Liver (tissue), 3 donors: ENCODE measurements around the gene UHMK1.

ENCODE experiments used
- CTCF ChIP-seq: fragments of 150-350 bp; IDR thresholded peaks from 2 replicates; pipeline ENCODE4 v1.5.1; 2017; ENCODE audit warnings: improper control_type of control experiment, low read depth, low read length; ENCODE audit not compliant: missing input control
- FOXA2 ChIP-seq: IDR thresholded peaks from 2 replicates; pipeline ENCODE4 v1.6.1; 2016; ENCODE audit warnings: antibody characterized with exemption
- JUND ChIP-seq, 2 donors: IDR thresholded peaks; 2 replicates each; pipeline ENCODE4 v1.6.1; 2016; ENCODE audit warnings: antibody characterized with exemption in 2 of 2
- MAX ChIP-seq: IDR thresholded peaks from 2 replicates; pipeline ENCODE4 v1.6.1; 2016; ENCODE audit warnings: antibody characterized with exemption
- SP1 ChIP-seq: IDR thresholded peaks from 2 replicates; pipeline ENCODE4 v1.6.1; 2018; ENCODE audit warnings: antibody characterized with exemption, mild to moderate bottlenecking
- YY1 ChIP-seq: IDR thresholded peaks from 2 replicates; pipeline ENCODE4 v1.6.1; 2016; ENCODE audit warnings: antibody characterized with exemption, mild to moderate bottlenecking
- donor health status: healthy.
- donor health status: healthy.

- TF ChIP-seq CTCF (no peak), JUND (IDR thresholded peaks at IDR 0.05) (no peak), YY1 (no peak), FOXA2 (no peak), SP1 (no peak), MAX (no peak)
These were observed 32.8 kb downstream of the UHMK1 start for GRCh38 chr1:162530307-162530987.
